Upper lobe of left lung (tissue), 6 donors: ENCODE measurements around the gene CPB2. TPM values are rescaled to one million over a fixed set of nuclear protein-coding genes. Genes with fewer than 3 reads are reported as not detected.

ENCODE experiments used
- ATAC-seq, 2 donors: fragments of 200-7000 bp; cut with Tn5 transposase; one replicate each; pipeline ENCODE4 v1.9.1; 2022; ENCODE audit warnings: mild to moderate bottlenecking in 2 of 2, moderate library complexity in 2 of 2; ENCODE audit not compliant: low FRiP score in 2 of 2
- DNase-seq, 2 donors: peaks; one replicate each; pipeline ENCODE4 v3.0.0-alpha.2; 2019 to 2020
- H3K27ac ChIP-seq, 4 donors: fragments of 200-600 bp; sonication (generic); one replicate each; pipeline ENCODE4 v1.5.1; 2016 to 2019
- H3K27me3 ChIP-seq, 4 donors: fragments of 200-600 bp; sonication (generic); one replicate each; pipeline ENCODE4 v1.5.1; 2017 to 2019
- H3K36me3 ChIP-seq, 4 donors: fragments of 200-600 bp; sonication (generic); one replicate each; pipeline ENCODE4 v1.5.1; 2016 to 2019
- H3K4me1 ChIP-seq, 4 donors: fragments of 200-600 bp; sonication (generic); one replicate each; pipeline ENCODE4 v1.5.1; 2018 to 2019
- H3K4me3 ChIP-seq, 4 donors: fragments of 200-600 bp; sonication (generic); one replicate each; pipeline ENCODE4 v1.5.1; 2017 to 2019; ENCODE audit warnings: mild to moderate bottlenecking in 2 of 4, moderate library complexity in 1 of 4
- H3K9me3 ChIP-seq, 4 donors: fragments of 200-600 bp; sonication (generic); one replicate each; pipeline ENCODE4 v1.5.1; 2018 to 2019
- CTCF ChIP-seq, 6 experiments: fragments of 450-650 bp in 4 of 6; fragments of 200-600 bp in 2 of 6; sonication (generic) in 2 of 6; IDR thresholded peaks; one replicate each; pipeline ENCODE4 v1.5.1; 2016 to 2019; ENCODE audit warnings: antibody characterized with exemption in 6 of 6
- EP300 ChIP-seq, 4 donors: sonication (generic); formaldehyde crosslinking; IDR thresholded peaks; one replicate each; pipeline ENCODE4 v1.5.1; 2017; ENCODE audit warnings: antibody characterized with exemption in 4 of 4, control low read depth in 2 of 4
- POLR2A ChIP-seq, 4 donors: fragments of 450-650 bp; IDR thresholded peaks; one replicate each; pipeline ENCODE4 v1.5.1; 2016 to 2017; ENCODE audit warnings: antibody characterized with exemption in 4 of 4, mild to moderate bottlenecking in 2 of 4
- POLR2AphosphoS5 ChIP-seq, 2 donors: sonication (generic); formaldehyde crosslinking; IDR thresholded peaks; one replicate each; pipeline ENCODE4 v1.5.1; 2017; ENCODE audit warnings: antibody characterized with exemption in 2 of 2
- WGBS, 2 donors: methylation state at CpG; one replicate each; pipeline ENCODE4 v1.1.5; 2017 to 2018; 5-methylcytosine and 5-hydroxymethylcytosine counted together
- total RNA-seq, 6 donors: library from RNA; depleted of rRNA in 4 of 6; stranded (reverse); fragments of >200 nt in 4 of 6; gene quantifications; one replicate each; pipeline versions ENCODE4 v1.1.0 to v1.2.1, GENCODE V29; 2016 to 2021
- donor health status: DM: no; HTN: no; CAD: no; lungs with moderate emphysema.
- donor health status: DM: no; HTN: yes; CAD: no; lungs with severe emphysema.

CPB2 gene
- total RNA-seq, 6 donors from 2014 or later: 2.1 to 114 (median 21.3) TPM

DNA sequence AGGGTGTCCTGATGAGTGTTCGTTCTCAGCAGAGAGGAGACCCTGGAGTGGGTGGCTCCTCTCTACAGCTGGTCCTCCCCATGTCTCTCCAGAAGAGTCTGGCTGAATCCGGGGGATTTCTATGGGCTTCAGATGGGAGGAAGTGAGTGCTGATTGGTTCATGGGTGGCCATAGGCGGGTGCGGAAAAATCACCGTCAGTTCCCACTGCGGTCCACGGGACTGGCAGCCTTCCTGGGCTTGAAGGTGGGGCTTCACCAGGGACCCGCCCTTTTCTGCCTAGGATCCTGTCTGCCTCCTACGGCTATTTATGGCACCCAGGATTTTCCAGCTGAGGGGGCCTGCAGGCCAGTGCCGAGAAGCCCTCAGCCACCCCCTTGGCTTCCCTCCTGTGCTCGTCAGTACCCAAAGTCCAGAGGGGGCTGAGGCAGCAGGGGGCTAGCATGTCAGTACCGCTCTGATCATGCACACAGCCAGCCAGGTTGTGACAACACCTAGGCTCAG lies 18.4 kb downstream of the CPB2 start:
- WGBS, 2 donors: 85 to 93% methylated on average over 11 of the region's 12 CpGs
- H3K4me3 ChIP-seq: no peak overlapping the region
- H3K27me3 ChIP-seq: no peaks in the 10 kb centered on the region
- ATAC-seq: no peak
- no peak overlapping the region for H3K27ac ChIP-seq
- H3K4me1 ChIP-seq: no peaks in the 10 kb centered on the region
- no peaks in the 10 kb centered on the region for H3K9me3 ChIP-seq
- no peaks in the 10 kb centered on the region for H3K36me3 ChIP-seq
- DNase-seq: no peak
- TF ChIP-seq POLR2A (IDR thresholded peaks at IDR 0.05): no peak

DNA sequence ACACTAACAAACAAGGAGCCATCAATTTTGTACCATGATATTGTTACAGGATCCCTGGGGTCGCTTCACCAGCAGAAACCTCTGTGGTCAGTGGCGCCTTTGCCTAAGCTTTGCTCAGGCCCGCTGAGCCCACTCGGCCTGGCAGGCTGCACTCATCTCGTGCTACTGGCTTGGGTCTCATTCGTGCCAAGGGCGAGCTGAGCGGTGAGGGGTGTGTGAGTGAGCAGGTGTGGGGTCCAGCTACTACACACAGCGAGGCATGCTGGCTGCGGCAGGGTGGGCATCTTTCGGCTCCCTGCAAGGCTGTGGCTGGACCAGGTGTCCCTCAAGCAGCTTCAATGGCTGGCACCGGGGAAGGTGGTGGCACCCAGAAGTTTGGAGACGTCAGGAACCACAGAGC lies 19.1 kb downstream of the CPB2 start:
- TF ChIP-seq CTCF (IDR thresholded peaks at IDR 0.05) (no peak), POLR2AphosphoS5 (IDR thresholded peaks at IDR 0.05) (no peak)
- Histone ChIP-seq H3K36me3 (no peaks in the 10 kb centered on the region), H3K27ac (no peak overlapping the region), H3K27me3 (no peaks in the 10 kb centered on the region), H3K4me3 (no peak overlapping the region), H3K4me1 (no peaks in the 10 kb centered on the region), H3K9me3 (no peaks in the 10 kb centered on the region)
- ATAC-seq: no peak
- 98 to 100% methylated on average over 3 to 13 of the region's 13 CpGs for WGBS, 2 donors
- DNase-seq: peak in 1 of 2 donors; percentile 62

DNA sequence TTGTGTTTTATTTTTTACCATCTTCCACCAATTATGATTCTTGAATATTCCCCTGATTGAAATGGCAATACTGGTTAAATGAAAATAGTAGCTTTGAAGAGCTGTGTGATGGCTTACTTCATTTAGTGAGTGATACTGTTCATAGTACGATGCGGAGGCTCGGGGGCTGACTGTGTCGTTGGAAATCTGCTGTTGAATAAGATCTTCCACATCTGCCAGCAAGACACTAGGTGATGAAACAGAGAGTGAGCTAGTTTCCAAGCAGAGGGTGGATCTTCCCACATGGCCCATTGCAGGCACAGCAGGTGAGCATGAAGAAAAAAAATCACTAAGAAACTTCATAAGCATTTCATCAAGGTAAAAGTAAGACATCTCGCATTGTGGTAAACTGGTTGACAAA lies 22.5 kb downstream of the CPB2 start:
- no peak for ATAC-seq
- no peaks in the 10 kb centered on the region for H3K36me3 ChIP-seq
- no peak overlapping the region for H3K27ac ChIP-seq
- no peaks in the 10 kb centered on the region for H3K9me3 ChIP-seq
- no peaks in the 10 kb centered on the region for H3K27me3 ChIP-seq
- H3K4me1 ChIP-seq: no peaks in the 10 kb centered on the region
- no peak for TF ChIP-seq POLR2AphosphoS5 (IDR thresholded peaks at IDR 0.05)
- TF ChIP-seq CTCF (IDR thresholded peaks at IDR 0.05): no peak
- no peak for TF ChIP-seq EP300 (IDR thresholded peaks at IDR 0.05)
- DNase-seq: no peak
- no peak overlapping the region for H3K4me3 ChIP-seq
- 93 to 95% methylated on average over 5 of the region's 5 CpGs for WGBS, 2 donors

DNA sequence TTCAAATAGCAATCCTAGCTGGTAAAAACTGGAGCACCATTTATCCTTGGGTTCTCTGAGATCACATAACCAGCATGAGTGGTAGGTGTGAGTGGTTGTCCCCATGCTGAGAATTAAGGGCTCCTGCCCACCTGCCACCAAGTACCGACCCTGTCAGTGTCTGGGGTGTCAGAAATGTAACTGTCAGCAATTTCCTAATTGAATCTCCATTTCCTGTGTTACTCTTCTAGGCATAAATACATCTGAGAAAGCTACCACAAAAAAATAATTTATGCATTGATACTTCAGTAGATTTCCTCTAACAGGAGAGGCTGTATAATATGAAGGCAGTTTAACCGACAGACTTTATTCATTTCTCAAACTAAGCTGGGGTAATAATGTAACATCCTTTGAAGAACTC lies 25.1 kb downstream of the CPB2 start:
- Histone ChIP-seq H3K36me3 (no peaks in the 10 kb centered on the region), H3K4me1 (no peaks in the 10 kb centered on the region), H3K27me3 (no peaks in the 10 kb centered on the region), H3K9me3 (no peaks in the 10 kb centered on the region), H3K27ac (no peak overlapping the region), H3K4me3 (no peak overlapping the region)
- no peak for ATAC-seq
- no peak for DNase-seq
- 39 to 53% methylated on average over 2 of the region's 2 CpGs for WGBS, 2 donors
- no peak for TF ChIP-seq POLR2A (IDR thresholded peaks at IDR 0.05)
- TF ChIP-seq CTCF (IDR thresholded peaks at IDR 0.05): no peak
- TF ChIP-seq POLR2AphosphoS5 (IDR thresholded peaks at IDR 0.05): no peak
- TF ChIP-seq EP300 (IDR thresholded peaks at IDR 0.05): no peak

GRCh38 chr13:46077265-46077664 lies 27.6 kb downstream of the CPB2 start:
- no peak overlapping the region for H3K4me3 ChIP-seq
- DNase-seq (no peak), ATAC-seq (no peak)
- H3K36me3 ChIP-seq: no peaks in the 10 kb centered on the region
- H3K27ac ChIP-seq: no peak overlapping the region
- no peaks in the 10 kb centered on the region for H3K27me3 ChIP-seq
- TF ChIP-seq POLR2A (IDR thresholded peaks at IDR 0.05) (no peak), EP300 (IDR thresholded peaks at IDR 0.05) (no peak), CTCF (IDR thresholded peaks at IDR 0.05) (no peak), POLR2AphosphoS5 (IDR thresholded peaks at IDR 0.05) (no peak)
- WGBS, 2 donors: 50 to 58% methylated on average over 1 of the region's 1 CpG
- no peaks in the 10 kb centered on the region for H3K9me3 ChIP-seq
- no peaks in the 10 kb centered on the region for H3K4me1 ChIP-seq
